MM.1S (cell line): ENCODE results near the gene GCAT.

Experiments used
- DNase-seq: peaks from one replicate; pipeline ENCODE4 v3.0.0-alpha.2; 2015
- H2AFZ ChIP-seq: fragments of 300-600 bp; sonication (generic); 2 replicates; pipeline ENCODE4 v1.6.0; 2016; ENCODE audit warnings: antibody characterized with exemption, low read length
- H3F3A ChIP-seq: fragments of 300-600 bp; sonication (generic); 2 replicates; pipeline ENCODE4 v1.6.1; 2016; ENCODE audit warnings: mild to moderate bottlenecking, antibody characterized with exemption, low read length, moderate library complexity, mixed read lengths; ENCODE audit not compliant: insufficient read depth
- H3K27ac ChIP-seq: fragments of 300-600 bp; sonication (generic); 2 replicates; pipeline ENCODE4 v1.5.1; 2016; ENCODE audit warnings: mild to moderate bottlenecking, low read length
- H3K27me3 ChIP-seq: fragments of 300-600 bp; sonication (generic); replicated peaks from 2 replicates; pipeline ENCODE4 v1.6.0; 2016; ENCODE audit warnings: low read length; ENCODE audit not compliant: insufficient read depth
- H3K36me3 ChIP-seq: fragments of 300-600 bp; sonication (generic); replicated peaks from 2 replicates; pipeline ENCODE4 v1.6.1; 2016; ENCODE audit warnings: mild to moderate bottlenecking, low read length, mixed read lengths; ENCODE audit not compliant: insufficient read depth
- H3K4me1 ChIP-seq: fragments of 300-600 bp; sonication (generic); 2 replicates; pipeline ENCODE4 v1.6.1; 2016; ENCODE audit warnings: low read length, mixed read lengths
- H3K4me2 ChIP-seq: fragments of 300-600 bp; sonication (generic); 2 replicates; pipeline ENCODE4 v1.6.0; 2016; ENCODE audit warnings: low read depth, low read length
- H3K4me3 ChIP-seq: fragments of 300-600 bp; sonication (generic); 2 replicates; pipeline ENCODE4 v1.5.1; 2016; ENCODE audit warnings: low read length, mixed read lengths
- H3K79me2 ChIP-seq: fragments of 300-600 bp; sonication (generic); 2 replicates; pipeline ENCODE4 v1.6.1; 2016; ENCODE audit warnings: mixed run types, low read length, mixed read lengths
- H3K9ac ChIP-seq: fragments of 300-600 bp; sonication (generic); 2 replicates; pipeline ENCODE4 v1.6.1; 2016; ENCODE audit warnings: low read length, mixed read lengths
- H3K9me2 ChIP-seq: fragments of 300-600 bp; sonication (generic); replicated peaks from 2 replicates; pipeline ENCODE4 v1.6.1; 2016; ENCODE audit warnings: mild to moderate bottlenecking, low read length, mixed read lengths; ENCODE audit not compliant: insufficient read depth
- H3K9me3 ChIP-seq: fragments of 300-600 bp; sonication (generic); replicated peaks from 2 replicates; pipeline ENCODE4 v1.6.1; 2016; ENCODE audit warnings: mild to moderate bottlenecking, low read length, mixed read lengths; ENCODE audit not compliant: insufficient read depth
- H4K20me1 ChIP-seq: fragments of 300-600 bp; sonication (generic); 2 replicates; pipeline ENCODE4 v1.6.1; 2016; ENCODE audit warnings: mild to moderate bottlenecking, low read length, moderate library complexity, mixed read lengths; ENCODE audit not compliant: insufficient read depth
- EZH2 ChIP-seq: fragments of 300-600 bp; sonication (generic); optimal IDR thresholded peaks from 2 replicates; pipeline ENCODE3; 2017; ENCODE audit warnings: low read depth, mild to moderate bottlenecking, antibody characterized with exemption, low read length, mixed read lengths
- EZH2phosphoT487 ChIP-seq: fragments of 300-600 bp; sonication (generic); IDR thresholded peaks from 2 replicates; pipeline ENCODE4 v1.6.1; 2018; ENCODE audit warnings: antibody characterized with exemption, low read length
- TF ChIP-seq, protein P1 (sequence below): fragments of 300-600 bp; sonication (generic); IDR thresholded peaks from 2 replicates; pipeline ENCODE4 v1.5.1; 2016; ENCODE audit warnings: antibody characterized with exemption, low read length, mixed read lengths

Gene GCAT

DNA sequence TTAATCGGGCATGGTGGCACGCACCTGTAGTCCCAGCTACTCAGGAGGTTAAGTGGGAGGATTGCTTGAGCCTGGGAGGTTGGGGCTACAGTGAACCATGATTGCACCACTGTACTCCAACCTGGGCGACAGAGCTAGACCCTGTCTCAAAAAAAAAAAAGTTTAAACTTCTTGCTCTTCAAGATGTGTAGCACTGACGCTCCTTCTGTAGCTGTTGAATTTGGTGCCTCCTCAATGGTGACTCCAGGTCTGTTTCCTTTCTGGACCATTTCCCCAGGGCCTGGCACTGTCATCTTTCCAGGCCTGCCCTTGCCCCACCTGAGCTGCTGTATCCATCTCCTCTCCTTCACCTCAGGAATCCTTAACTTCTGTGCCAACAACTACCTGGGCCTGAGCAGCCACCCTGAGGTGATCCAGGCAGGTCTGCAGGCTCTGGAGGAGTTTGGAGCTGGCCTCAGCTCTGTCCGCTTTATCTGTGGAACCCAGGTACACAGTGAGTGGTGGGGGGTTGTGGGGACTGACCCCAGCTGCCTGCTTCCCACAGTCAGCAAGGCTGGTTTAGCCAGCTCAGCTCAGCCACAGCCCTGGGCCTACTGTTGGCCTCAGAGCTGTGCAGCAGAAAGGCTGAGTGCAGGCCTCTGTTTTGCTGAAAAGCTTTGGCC, 2.1 kb downstream of the GCAT start:
- Histone ChIP-seq H3K27ac (no peak overlapping the region), H3K4me3 (no peak overlapping the region)

DNA sequence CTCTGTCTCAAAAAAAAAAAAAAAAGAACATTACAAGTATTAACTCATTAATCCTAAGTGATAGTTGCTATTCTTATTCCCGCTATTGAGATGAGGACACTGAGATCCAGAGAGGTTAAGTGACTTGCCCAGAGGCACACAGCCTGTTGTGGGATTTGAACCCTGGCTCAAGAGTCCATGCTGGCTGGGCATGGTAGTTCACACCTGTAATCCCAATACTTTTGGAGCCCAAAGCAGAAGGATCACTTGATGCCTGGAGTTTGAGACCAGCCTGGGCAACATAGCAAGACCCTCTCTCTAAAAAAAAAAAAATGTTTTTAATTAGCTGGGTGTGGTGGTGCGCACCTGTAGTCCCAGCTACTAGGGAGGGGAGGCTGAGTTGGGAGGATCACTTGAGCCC, 4.1 kb downstream of the GCAT start:
- H3K4me1 ChIP-seq: no peaks in the 10 kb centered on the region
- H3K27me3 ChIP-seq: peaks cover 12% of the 10 kb centered on the region
- H3K9me3 ChIP-seq: no peaks in the 10 kb centered on the region
- no peak overlapping the region for H3K4me2 ChIP-seq
- H3K9me2 ChIP-seq: no peaks in the 10 kb centered on the region
- H3F3A ChIP-seq: 0 out of 2 replicates have a peak, but pooled peaks cover 5% of the 10 kb centered on the region
- TF ChIP-seq EZH2phosphoT487 (no peak), EZH2 (no peak)
- TF ChIP-seq, protein P1, sequence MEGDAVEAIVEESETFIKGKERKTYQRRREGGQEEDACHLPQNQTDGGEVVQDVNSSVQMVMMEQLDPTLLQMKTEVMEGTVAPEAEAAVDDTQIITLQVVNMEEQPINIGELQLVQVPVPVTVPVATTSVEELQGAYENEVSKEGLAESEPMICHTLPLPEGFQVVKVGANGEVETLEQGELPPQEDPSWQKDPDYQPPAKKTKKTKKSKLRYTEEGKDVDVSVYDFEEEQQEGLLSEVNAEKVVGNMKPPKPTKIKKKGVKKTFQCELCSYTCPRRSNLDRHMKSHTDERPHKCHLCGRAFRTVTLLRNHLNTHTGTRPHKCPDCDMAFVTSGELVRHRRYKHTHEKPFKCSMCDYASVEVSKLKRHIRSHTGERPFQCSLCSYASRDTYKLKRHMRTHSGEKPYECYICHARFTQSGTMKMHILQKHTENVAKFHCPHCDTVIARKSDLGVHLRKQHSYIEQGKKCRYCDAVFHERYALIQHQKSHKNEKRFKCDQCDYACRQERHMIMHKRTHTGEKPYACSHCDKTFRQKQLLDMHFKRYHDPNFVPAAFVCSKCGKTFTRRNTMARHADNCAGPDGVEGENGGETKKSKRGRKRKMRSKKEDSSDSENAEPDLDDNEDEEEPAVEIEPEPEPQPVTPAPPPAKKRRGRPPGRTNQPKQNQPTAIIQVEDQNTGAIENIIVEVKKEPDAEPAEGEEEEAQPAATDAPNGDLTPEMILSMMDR: no peak
- H3K9ac ChIP-seq: no peak overlapping the region
- H3K36me3 ChIP-seq: no peaks in the 10 kb centered on the region
- no peak for DNase-seq
- no peak overlapping the region for H2AFZ ChIP-seq
- no peaks in the 10 kb centered on the region for H4K20me1 ChIP-seq
- no peak overlapping the region for H3K4me3 ChIP-seq
- H3K27ac ChIP-seq: no peak overlapping the region
- H3K79me2 ChIP-seq: no peaks in the 10 kb centered on the region

More for the DNA sequence above, 2.1 kb downstream of the GCAT start:
- no peak for DNase-seq
- Histone ChIP-seq H3K4me2 (no peak overlapping the region), H3K36me3 (no peaks in the 10 kb centered on the region), H2AFZ (no peak overlapping the region), H4K20me1 (no peaks in the 10 kb centered on the region), H3K79me2 (no peaks in the 10 kb centered on the region), H3K9me3 (no peaks in the 10 kb centered on the region), H3K9ac (no peak overlapping the region), H3K27me3 (peaks cover 31% of the 10 kb centered on the region), H3K4me1 (no peaks in the 10 kb centered on the region), H3K9me2 (no peaks in the 10 kb centered on the region), H3F3A (0 out of 2 replicates have a peak, but pooled peaks cover 5% of the 10 kb centered on the region)
- TF ChIP-seq, protein P1: no peak
- TF ChIP-seq EZH2phosphoT487: no peak
- TF ChIP-seq EZH2: no peak

DNA sequence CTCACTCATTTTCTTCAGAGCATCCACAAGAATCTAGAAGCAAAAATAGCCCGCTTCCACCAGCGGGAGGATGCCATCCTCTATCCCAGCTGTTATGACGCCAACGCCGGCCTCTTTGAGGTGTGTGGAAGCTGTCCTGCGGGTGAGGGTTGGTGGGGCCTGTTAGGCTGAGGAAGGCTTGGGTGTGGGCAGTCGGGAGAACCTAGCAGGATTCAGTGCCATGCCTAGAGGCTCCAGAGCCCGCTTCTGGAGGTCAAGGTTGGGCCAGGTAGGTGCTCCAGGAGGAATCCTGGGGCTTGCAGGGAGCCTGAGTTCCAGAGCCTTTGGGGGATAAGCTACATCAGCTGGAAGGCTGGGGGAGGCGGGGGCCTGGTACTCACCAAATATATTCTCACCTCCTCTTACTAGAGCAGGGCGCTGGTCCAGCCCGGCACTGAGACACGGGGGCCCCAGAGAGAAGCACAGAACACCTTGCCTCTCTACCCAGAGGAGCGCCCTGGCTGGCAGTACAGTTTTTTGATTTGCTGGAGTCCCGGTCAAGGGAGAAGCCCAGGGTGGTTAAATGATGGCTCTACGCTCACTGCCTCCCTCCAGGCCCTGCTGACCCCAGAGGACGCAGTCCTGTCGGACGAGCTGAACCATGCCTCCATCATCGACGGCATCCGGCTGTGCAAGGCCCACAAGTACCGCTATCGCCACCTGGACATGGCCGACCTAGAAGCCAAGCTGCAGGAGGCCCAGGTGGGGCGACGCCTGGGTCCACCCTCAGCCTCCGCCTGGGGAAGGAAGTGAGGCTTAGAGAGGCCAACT, 5.3 kb downstream of the GCAT start:
- Histone ChIP-seq H3F3A (no peaks in the 10 kb centered on the region), H3K36me3 (no peaks in the 10 kb centered on the region), H2AFZ (no peak overlapping the region), H4K20me1 (no peaks in the 10 kb centered on the region), H3K27ac (no peak overlapping the region), H3K4me1 (peaks cover 3% of the 10 kb centered on the region), H3K9me3 (no peaks in the 10 kb centered on the region), H3K79me2 (no peaks in the 10 kb centered on the region), H3K4me2 (no peak overlapping the region), H3K4me3 (no peak overlapping the region), H3K9me2 (no peaks in the 10 kb centered on the region), H3K9ac (no peak overlapping the region), H3K27me3 (peaks cover 5% of the 10 kb centered on the region; the same call in 1 of the 2 replicates)
- TF ChIP-seq EZH2phosphoT487 (no peak), EZH2 (no peak)
- TF ChIP-seq, protein P1: no peak
- DNase-seq: no peak
